Panc1 (cell line): Measurements from ENCODE around the gene NOS3. TPM values are rescaled to one million over a fixed set of nuclear protein-coding genes. Genes with fewer than 3 reads are reported as not detected.

Experiments
- ATAC-seq: fragments of 200-7000 bp; cut with Tn5 transposase; 2 replicates; pipeline ENCODE4 v1.9.1; 2020; ENCODE audit warnings: mild to moderate bottlenecking, moderate library complexity
- BruUV-seq: library from RNA; stranded (reverse); fragments of 400-500 nt; replicated peaks from 2 replicates; lab custom pipeline; 2021; lab: Mats Ljungman, UMichigan
- CTCF ChIA-PET: fragments of 300-600 bp; sonication (Branson Sonifier 250); formaldehyde crosslinking; loops from one replicate; lab custom pipeline; 2022; ENCODE audit warnings: antibody characterized with exemption; lab: Charles Lee
- POLR2A ChIA-PET: fragments of 300-600 bp; sonication (Branson Sonifier 250); formaldehyde crosslinking; loops from one replicate; lab custom pipeline; 2022; ENCODE audit warnings: antibody characterized with exemption; lab: Charles Lee
- DNase-seq: peaks from one replicate; pipeline ENCODE4 v3.0.0-alpha.2; 2010; ENCODE audit warnings: low read depth, low spot score
- H3K27ac ChIP-seq: 2 replicates; pipeline ENCODE4 v1.5.1; 2011; ENCODE audit warnings: mild to moderate bottlenecking, low read length, inconsistent platforms
- H3K27me3 ChIP-seq: fragments of 200-500 bp; sonication (Bioruptor generic); 2 replicates; pipeline ENCODE4 v1.6.0; 2014; ENCODE audit warnings: low read length, inconsistent platforms; ENCODE audit not compliant: control insufficient read depth, insufficient read depth
- H3K36me3 ChIP-seq: fragments of 200-500 bp; sonication (Bioruptor generic); 2 replicates; pipeline ENCODE4 v1.5.1; 2014; ENCODE audit warnings: inconsistent platforms, mild to moderate bottlenecking, low read length, moderate library complexity; ENCODE audit not compliant: control insufficient read depth, insufficient read depth
- H3K4me1 ChIP-seq: 2 replicates; pipeline ENCODE4 v1.5.1; 2011; ENCODE audit warnings: inconsistent platforms, mild to moderate bottlenecking, low read length, moderate library complexity; ENCODE audit not compliant: control insufficient read depth, insufficient read depth
- H3K4me3 ChIP-seq, 2 experiments: 2 replicates each; pipeline ENCODE4 v1.5.1; 2011 to 2012; ENCODE audit warnings: low read depth in 2 of 2, low read length in 2 of 2, mild to moderate bottlenecking in 2 of 2, inconsistent platforms in 1 of 2, moderate library complexity in 1 of 2
- H3K9me3 ChIP-seq: fragments of 200-500 bp; sonication (Bioruptor generic); 2 replicates; pipeline ENCODE4 v1.5.1; 2014; ENCODE audit warnings: low read depth, mild to moderate bottlenecking, inconsistent platforms, low read length, moderate library complexity; ENCODE audit not compliant: control insufficient read depth, insufficient read depth
- POLR2AphosphoS5 ChIP-seq: IDR thresholded peaks from 2 replicates; pipeline ENCODE4 v1.6.1; 2012; ENCODE audit warnings: mild to moderate bottlenecking, low read depth, low read length, moderate library complexity
- SIN3A ChIP-seq: IDR thresholded peaks from 2 replicates; pipeline ENCODE4 v1.6.1; 2012; ENCODE audit warnings: low read depth, mild to moderate bottlenecking, low read length, moderate library complexity, borderline replicate concordance; ENCODE audit not compliant: insufficient read depth
- TCF7L2 ChIP-seq: IDR thresholded peaks from 2 replicates; pipeline ENCODE4 v1.6.1; 2011; ENCODE audit warnings: mild to moderate bottlenecking, low read depth, low read length, inconsistent platforms
- in situ Hi-C: cut with HindIII; loops from 2 replicates; pipeline ENCODE4 v1.10.0; 2016; ENCODE audit warnings: low sequenced_read_pairs, low pct_unique_long_range_greater_than_20kb
- intact Hi-C: fragments of 100-400 bp; cut with micrococcal nuclease; formaldehyde crosslinking; loops from one replicate; pipeline ENCODE4 v1.10.0; 2022; ENCODE audit not compliant: unreplicated experiment
- total RNA-seq: library from RNA; stranded (reverse); gene quantifications from one replicate; pipeline ENCODE4 v1.2.1, GENCODE V29; 2021; ENCODE audit not compliant: unreplicated experiment
- TF ChIP-seq, protein P1 (sequence below): fragments of 450-650 bp; IDR thresholded peaks from 2 replicates; pipeline ENCODE4 v1.5.1; 2017; ENCODE audit warnings: mild to moderate bottlenecking
- TF ChIP-seq, protein P2 (sequence below), 2 experiments: IDR thresholded peaks; 2 replicates each; pipeline ENCODE4 v1.6.1; 2011 to 2012; ENCODE audit warnings: low read depth in 2 of 2, control low read depth in 1 of 2, low read length in 1 of 2, mild to moderate bottlenecking in 1 of 2, moderate library complexity in 1 of 2; ENCODE audit not compliant: insufficient read depth in 1 of 2

The NOS3 gene
- total RNA-seq, 1 experiment from 2014 or later: 3.1 TPM

DNA sequence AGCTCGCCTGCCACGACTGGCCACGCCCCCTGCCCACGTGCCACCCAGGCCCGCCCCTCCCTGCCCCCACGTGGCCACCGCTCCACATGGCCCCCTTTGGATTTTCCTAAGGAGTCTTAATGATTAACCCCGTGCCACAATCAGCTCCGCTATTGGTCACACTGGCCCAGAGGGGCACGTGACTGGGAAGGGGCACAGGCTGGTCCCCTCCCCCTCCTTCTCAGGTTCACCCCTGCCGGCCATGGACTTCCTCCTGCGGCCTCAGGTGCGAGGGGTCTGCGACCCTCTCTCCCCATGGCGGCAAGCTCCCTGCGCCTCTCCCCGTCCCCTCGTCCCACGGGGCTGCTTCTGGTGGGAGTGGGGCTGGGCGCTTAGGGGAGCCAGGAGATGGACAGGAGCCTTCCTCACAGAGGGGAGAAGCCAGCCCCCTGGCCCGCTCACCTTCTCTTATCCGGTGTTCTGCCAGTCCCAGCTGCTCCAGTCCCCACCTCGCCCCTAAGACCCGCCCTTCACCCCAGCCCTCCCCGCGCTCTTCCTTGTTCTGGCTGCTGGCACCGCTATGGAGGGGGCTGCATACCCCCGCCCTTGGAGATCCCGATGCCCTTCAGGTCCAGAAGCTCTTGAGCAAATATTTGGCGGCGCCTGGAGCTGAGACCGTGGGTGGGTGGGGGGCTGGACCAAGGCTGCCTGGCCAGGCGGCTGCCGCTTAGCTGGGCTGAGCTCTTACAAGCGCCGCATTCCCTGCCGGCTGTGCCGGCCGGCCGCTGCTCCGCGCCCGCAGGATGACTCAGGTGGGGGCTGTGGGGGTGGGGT lies 71.8 kb downstream of the NOS3 start:
- in situ Hi-C loops: no loop called here
- CTCF ChIA-PET: interaction anchor here (0.5 to 0.6 kb wide), 2 partner anchors 11 to 19 kb away, joined by 3 to 5 read pairs; no protein-coding TSS in a partner anchor
- POLR2A ChIA-PET: interaction anchor here (0.5 to 0.7 kb wide), 5 partner anchors 32 to 124 kb away, joined by 3 to 8 read pairs (median 3); partner anchors contain the start of gene ABCB8
- peak overlapping the region; percentile 83 to 94 for H3K4me3 ChIP-seq
- H3K36me3 ChIP-seq: peaks cover 16% of the 10 kb centered on the region
- H3K9me3 ChIP-seq: no peaks in the 10 kb centered on the region
- DNase-seq: no peak
- intact Hi-C loops: no loop called here
- H3K4me1 ChIP-seq: peaks cover 33% of the 10 kb centered on the region
- H3K27ac ChIP-seq: peak overlapping the region; percentile 94
- no TSS peak for BruUV-seq
- ATAC-seq: no peak; the same call in 1 of the 2 replicates
- H3K27me3 ChIP-seq: no peaks in the 10 kb centered on the region
- TF ChIP-seq POLR2AphosphoS5 (no peak), TCF7L2 (no peak), SIN3A (no peak)
- TF ChIP-seq, protein P1, sequence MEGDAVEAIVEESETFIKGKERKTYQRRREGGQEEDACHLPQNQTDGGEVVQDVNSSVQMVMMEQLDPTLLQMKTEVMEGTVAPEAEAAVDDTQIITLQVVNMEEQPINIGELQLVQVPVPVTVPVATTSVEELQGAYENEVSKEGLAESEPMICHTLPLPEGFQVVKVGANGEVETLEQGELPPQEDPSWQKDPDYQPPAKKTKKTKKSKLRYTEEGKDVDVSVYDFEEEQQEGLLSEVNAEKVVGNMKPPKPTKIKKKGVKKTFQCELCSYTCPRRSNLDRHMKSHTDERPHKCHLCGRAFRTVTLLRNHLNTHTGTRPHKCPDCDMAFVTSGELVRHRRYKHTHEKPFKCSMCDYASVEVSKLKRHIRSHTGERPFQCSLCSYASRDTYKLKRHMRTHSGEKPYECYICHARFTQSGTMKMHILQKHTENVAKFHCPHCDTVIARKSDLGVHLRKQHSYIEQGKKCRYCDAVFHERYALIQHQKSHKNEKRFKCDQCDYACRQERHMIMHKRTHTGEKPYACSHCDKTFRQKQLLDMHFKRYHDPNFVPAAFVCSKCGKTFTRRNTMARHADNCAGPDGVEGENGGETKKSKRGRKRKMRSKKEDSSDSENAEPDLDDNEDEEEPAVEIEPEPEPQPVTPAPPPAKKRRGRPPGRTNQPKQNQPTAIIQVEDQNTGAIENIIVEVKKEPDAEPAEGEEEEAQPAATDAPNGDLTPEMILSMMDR: no peak
- TF ChIP-seq, protein P2, sequence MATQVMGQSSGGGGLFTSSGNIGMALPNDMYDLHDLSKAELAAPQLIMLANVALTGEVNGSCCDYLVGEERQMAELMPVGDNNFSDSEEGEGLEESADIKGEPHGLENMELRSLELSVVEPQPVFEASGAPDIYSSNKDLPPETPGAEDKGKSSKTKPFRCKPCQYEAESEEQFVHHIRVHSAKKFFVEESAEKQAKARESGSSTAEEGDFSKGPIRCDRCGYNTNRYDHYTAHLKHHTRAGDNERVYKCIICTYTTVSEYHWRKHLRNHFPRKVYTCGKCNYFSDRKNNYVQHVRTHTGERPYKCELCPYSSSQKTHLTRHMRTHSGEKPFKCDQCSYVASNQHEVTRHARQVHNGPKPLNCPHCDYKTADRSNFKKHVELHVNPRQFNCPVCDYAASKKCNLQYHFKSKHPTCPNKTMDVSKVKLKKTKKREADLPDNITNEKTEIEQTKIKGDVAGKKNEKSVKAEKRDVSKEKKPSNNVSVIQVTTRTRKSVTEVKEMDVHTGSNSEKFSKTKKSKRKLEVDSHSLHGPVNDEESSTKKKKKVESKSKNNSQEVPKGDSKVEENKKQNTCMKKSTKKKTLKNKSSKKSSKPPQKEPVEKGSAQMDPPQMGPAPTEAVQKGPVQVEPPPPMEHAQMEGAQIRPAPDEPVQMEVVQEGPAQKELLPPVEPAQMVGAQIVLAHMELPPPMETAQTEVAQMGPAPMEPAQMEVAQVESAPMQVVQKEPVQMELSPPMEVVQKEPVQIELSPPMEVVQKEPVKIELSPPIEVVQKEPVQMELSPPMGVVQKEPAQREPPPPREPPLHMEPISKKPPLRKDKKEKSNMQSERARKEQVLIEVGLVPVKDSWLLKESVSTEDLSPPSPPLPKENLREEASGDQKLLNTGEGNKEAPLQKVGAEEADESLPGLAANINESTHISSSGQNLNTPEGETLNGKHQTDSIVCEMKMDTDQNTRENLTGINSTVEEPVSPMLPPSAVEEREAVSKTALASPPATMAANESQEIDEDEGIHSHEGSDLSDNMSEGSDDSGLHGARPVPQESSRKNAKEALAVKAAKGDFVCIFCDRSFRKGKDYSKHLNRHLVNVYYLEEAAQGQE (IDR thresholded peaks at IDR 0.05; ENCODE audit: insufficient read depth in 1 of 2, low read depth in 2 of 2, low read length in 1 of 2): no peak

DNA sequence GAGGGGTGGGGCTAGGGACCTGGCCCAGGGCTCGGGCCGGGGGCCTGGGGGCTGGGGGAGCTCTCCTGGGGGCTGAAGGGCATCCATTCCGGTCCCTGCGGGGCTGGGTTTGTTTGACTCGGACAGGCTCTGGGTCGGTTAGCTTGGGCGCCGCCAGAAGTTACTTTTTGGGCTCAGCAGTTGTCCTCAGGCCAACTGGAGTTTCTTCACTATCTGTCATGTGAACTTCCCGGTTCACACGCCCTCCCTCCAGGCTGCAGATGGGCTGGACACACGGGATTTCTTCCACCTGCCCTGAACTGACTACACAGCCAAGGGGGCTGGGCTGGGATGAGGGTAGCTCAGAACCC lies 72.4 kb downstream of the NOS3 start:
- in situ Hi-C loops: no loop called here
- CTCF ChIA-PET: interaction anchor here (0.9 kb wide), 1 partner anchor 13 kb away, joined by 3 read pairs; no protein-coding TSS in a partner anchor
- TF ChIP-seq, protein P2 (IDR thresholded peaks at IDR 0.05; ENCODE audit: insufficient read depth in 1 of 2, low read depth in 2 of 2, low read length in 1 of 2): no peak
- TF ChIP-seq TCF7L2 (no peak), POLR2AphosphoS5 (no peak), SIN3A (no peak)
- TF ChIP-seq, protein P1: no peak
- H3K27me3 ChIP-seq: no peaks in the 10 kb centered on the region
- peaks cover 33% of the 10 kb centered on the region for H3K4me1 ChIP-seq
- POLR2A ChIA-PET: interaction anchor here (0.5 to 0.7 kb wide), 3 partner anchors 35 to 124 kb away, joined by 3 to 7 read pairs (median 3); partner anchors contain the start of gene ABCB8
- H3K9me3 ChIP-seq: no peaks in the 10 kb centered on the region
- no TSS peak for BruUV-seq
- intact Hi-C loops: no loop called here
- peak overlapping the region; percentile 20 to 38 for H3K4me3 ChIP-seq
- H3K27ac ChIP-seq: peak overlapping the region; percentile 76
- ATAC-seq: no peak
- DNase-seq: no peak
- peaks cover 19% of the 10 kb centered on the region for H3K36me3 ChIP-seq
